NB4 (cell line): ENCODE results near the gene NGDN.

ENCODE experiments used
- CTCF ChIP-seq: IDR thresholded peaks from one replicate; pipeline ENCODE4 v1.5.1; 2012; ENCODE audit warnings: low read depth, low read length
- MAX ChIP-seq: IDR thresholded peaks from 2 replicates; pipeline ENCODE4 v1.6.1; 2011; ENCODE audit warnings: low read depth, low read length
- MYC ChIP-seq: IDR thresholded peaks from 2 replicates; pipeline ENCODE4 v1.6.1; 2011; ENCODE audit warnings: low read depth, low read length
- POLR2A ChIP-seq: IDR thresholded peaks from 2 replicates; pipeline ENCODE4 v1.6.1; 2011; ENCODE audit warnings: mild to moderate bottlenecking; ENCODE audit not compliant: insufficient read length; ENCODE audit errors: extremely low read depth

GRCh38 chr14:23524954-23525353 lies 55.5 kb downstream of the NGDN start:
- no peak for TF ChIP-seq POLR2A
- TF ChIP-seq CTCF = no peak
- TF ChIP-seq MAX = no peak
- no peak for TF ChIP-seq MYC
